Lower lobe of right lung (tissue), 2 donors: ENCODE results near the gene PPP1R1B. TPM values are rescaled to one million over a fixed set of nuclear protein-coding genes. Genes with fewer than 3 reads are reported as not detected.
A peak's percentile ranks its signal among the peaks of the same experiment; 100 is the strongest.

Experiments
- ATAC-seq, 2 donors: fragments of 200-7000 bp; cut with Tn5 transposase; one replicate each; pipeline ENCODE4 v1.9.1; 2020 to 2022; ENCODE audit warnings: mild to moderate bottlenecking in 2 of 2, moderate library complexity in 2 of 2
- DNase-seq: peaks from one replicate; pipeline ENCODE4 v3.0.0-alpha.2; 2020
- H3K27ac ChIP-seq: fragments of 200-600 bp; one replicate; pipeline ENCODE4 v1.8.0; 2022
- H3K27me3 ChIP-seq: fragments of 200-600 bp; one replicate; pipeline ENCODE4 v1.8.0; 2022; ENCODE audit warnings: low read depth
- H3K36me3 ChIP-seq: fragments of 200-600 bp; one replicate; pipeline ENCODE4 v1.8.0; 2022; ENCODE audit warnings: mild to moderate bottlenecking
- H3K4me1 ChIP-seq: fragments of 200-600 bp; one replicate; pipeline ENCODE4 v1.8.0; 2022
- H3K4me3 ChIP-seq: fragments of 200-600 bp; one replicate; pipeline ENCODE4 v1.8.0; 2022; ENCODE audit warnings: mild to moderate bottlenecking
- H3K9me3 ChIP-seq: fragments of 200-600 bp; one replicate; pipeline ENCODE4 v1.8.0; 2022
- intact Hi-C: fragments of 100-400 bp; cut with DNase I; formaldehyde crosslinking; loops from one replicate; pipeline ENCODE4 v1.11.0; 2022
- total RNA-seq: library from RNA; stranded (reverse); fragmentation: NEBNext Ultra II Directional; extraction: Animal tissue kit (Norgen Biotek cat#: 25700); gene quantifications from one replicate; pipeline ENCODE4 v1.2.1, GENCODE V29; 2021
- TF ChIP-seq, protein P1 (sequence below): fragments of 200-600 bp; IDR thresholded peaks from one replicate; pipeline ENCODE4 v1.8.0; 2022; ENCODE audit warnings: antibody characterized with exemption, mild to moderate bottlenecking
- donor health status: DM: no; HTN: yes; CAD: no; lungs with severe emphysema.

The PPP1R1B gene
- total RNA-seq, 1 donor from 2014 or later = 23.9 TPM

GRCh38 chr17:39599004-39599664 is 27.6 kb upstream of the PPP1R1B start:
- peaks cover 28% of the 10 kb centered on the region for H3K4me1 ChIP-seq
- intact Hi-C loops = no loop called here
- ATAC-seq = no peak
- no peak for DNase-seq
- no peak overlapping the region for H3K27ac ChIP-seq
- H3K4me3 ChIP-seq = no peak overlapping the region
- H3K27me3 ChIP-seq = peaks cover 96% of the 10 kb centered on the region
- no peaks in the 10 kb centered on the region for H3K36me3 ChIP-seq
- TF ChIP-seq, protein P1, sequence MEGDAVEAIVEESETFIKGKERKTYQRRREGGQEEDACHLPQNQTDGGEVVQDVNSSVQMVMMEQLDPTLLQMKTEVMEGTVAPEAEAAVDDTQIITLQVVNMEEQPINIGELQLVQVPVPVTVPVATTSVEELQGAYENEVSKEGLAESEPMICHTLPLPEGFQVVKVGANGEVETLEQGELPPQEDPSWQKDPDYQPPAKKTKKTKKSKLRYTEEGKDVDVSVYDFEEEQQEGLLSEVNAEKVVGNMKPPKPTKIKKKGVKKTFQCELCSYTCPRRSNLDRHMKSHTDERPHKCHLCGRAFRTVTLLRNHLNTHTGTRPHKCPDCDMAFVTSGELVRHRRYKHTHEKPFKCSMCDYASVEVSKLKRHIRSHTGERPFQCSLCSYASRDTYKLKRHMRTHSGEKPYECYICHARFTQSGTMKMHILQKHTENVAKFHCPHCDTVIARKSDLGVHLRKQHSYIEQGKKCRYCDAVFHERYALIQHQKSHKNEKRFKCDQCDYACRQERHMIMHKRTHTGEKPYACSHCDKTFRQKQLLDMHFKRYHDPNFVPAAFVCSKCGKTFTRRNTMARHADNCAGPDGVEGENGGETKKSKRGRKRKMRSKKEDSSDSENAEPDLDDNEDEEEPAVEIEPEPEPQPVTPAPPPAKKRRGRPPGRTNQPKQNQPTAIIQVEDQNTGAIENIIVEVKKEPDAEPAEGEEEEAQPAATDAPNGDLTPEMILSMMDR = no peak
- no peaks in the 10 kb centered on the region for H3K9me3 ChIP-seq

GRCh38 chr17:39599665-39600231 is 27.0 kb upstream of the PPP1R1B start:
- H3K27me3 ChIP-seq = peaks cover 100% of the 10 kb centered on the region
- peaks cover 34% of the 10 kb centered on the region for H3K4me1 ChIP-seq
- H3K9me3 ChIP-seq = no peaks in the 10 kb centered on the region
- H3K4me3 ChIP-seq = no peak overlapping the region
- intact Hi-C loops = no loop called here
- H3K27ac ChIP-seq = no peak overlapping the region
- H3K36me3 ChIP-seq = no peaks in the 10 kb centered on the region
- TF ChIP-seq, protein P1 = no peak
- DNase-seq (no peak), ATAC-seq (peak in 1 of 2 donors; percentile 6)

DNA sequence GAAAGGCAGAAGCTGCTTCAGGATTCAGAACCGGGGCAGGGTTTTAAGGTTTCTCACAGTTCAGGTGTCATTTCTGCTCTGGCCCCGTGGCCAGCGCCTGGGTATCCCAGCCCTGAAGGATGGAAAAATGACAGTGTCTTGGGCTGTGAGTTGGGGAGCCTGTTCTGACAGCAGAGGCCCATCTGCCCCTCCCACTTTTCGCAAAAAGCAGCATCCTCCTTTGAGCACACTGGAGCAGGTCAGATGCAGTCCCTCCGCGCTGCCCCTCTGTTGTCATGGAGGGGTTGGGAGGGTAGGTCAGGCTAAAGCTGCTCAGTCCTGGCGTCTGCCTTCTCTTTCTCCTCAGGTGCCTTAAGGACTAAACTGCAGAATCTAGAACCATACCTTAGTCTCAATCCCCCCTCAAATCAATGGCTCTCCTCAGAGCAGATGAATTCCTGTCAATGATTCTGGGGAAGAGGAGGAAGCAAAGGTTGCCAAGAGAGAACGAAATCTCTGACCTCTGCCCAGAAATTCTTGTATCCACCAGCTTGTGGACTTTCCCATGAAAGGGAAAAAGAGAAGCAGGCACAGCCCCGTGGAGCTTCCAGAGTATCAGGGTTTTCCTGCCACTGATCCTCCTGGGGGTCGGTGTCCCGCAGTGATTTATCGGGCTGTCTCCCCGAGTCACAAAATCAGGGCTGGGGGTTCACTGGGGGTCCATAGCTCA is 26.3 kb upstream of the PPP1R1B start:
- Histone ChIP-seq H3K36me3 (no peaks in the 10 kb centered on the region), H3K4me3 (no peak overlapping the region), H3K4me1 (peaks cover 41% of the 10 kb centered on the region), H3K27me3 (peaks cover 100% of the 10 kb centered on the region), H3K9me3 (no peaks in the 10 kb centered on the region), H3K27ac (no peak overlapping the region)
- TF ChIP-seq, protein P1 = no peak
- intact Hi-C loops = no loop called here
- ATAC-seq = no peak
- no peak for DNase-seq

DNA sequence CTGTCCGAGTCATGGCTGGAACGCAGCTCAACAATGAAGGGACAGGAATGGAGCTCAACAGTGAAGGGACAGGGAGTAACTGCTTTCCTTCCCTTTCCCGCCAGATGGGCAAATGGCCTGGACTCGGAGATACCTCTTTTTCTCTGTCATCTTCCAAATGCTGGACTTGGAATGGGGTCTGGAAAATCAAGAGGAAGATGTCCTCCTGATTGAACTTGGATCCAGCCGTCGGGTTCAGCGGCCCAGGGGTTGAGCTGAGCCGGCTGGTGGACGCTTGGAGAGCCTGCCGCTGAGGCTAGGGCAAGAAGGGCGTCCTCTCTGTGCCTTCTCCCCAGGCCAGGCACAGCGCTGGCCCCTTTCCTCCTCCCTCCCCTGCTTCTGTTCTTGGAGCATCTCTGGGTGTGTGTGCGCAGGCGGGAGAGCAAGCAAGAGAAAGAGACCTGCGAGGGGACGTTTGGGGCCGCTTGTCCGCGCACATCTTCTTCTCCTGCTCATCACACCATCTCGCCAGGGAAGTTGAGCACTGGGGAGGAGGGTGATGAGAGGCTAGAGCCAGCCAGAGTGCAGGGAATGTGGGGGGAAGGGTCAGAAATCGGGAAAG is 25.7 kb upstream of the PPP1R1B start:
- no peak overlapping the region for H3K27ac ChIP-seq
- peaks cover 47% of the 10 kb centered on the region for H3K4me1 ChIP-seq
- H3K9me3 ChIP-seq = no peaks in the 10 kb centered on the region
- H3K27me3 ChIP-seq = peaks cover 100% of the 10 kb centered on the region
- no peak overlapping the region for H3K4me3 ChIP-seq
- TF ChIP-seq, protein P1 = no peak
- no peaks in the 10 kb centered on the region for H3K36me3 ChIP-seq
- DNase-seq = no peak
- no peak for ATAC-seq
- intact Hi-C loops = no loop called here

GRCh38 chr17:39601758-39602532 is 24.8 kb upstream of the PPP1R1B start:
- ATAC-seq = no peak
- intact Hi-C loops = no loop called here

More at GRCh38 chr17:39601758-39602532, 24.8 kb upstream of the PPP1R1B start:
- Histone ChIP-seq H3K36me3 (no peaks in the 10 kb centered on the region), H3K4me1 (peaks cover 56% of the 10 kb centered on the region), H3K4me3 (no peak overlapping the region), H3K27ac (no peak overlapping the region), H3K27me3 (peaks cover 100% of the 10 kb centered on the region), H3K9me3 (no peaks in the 10 kb centered on the region)
- TF ChIP-seq, protein P1 = no peak
- no peak for DNase-seq
